Neuron (in vitro differentiated cells): Measurements from ENCODE around the gene CACNA1F.
A peak's percentile ranks its signal among the peaks of the same experiment; 100 is the strongest.

Source experiments
- H2AFZ ChIP-seq: one replicate; pipeline ENCODE4 v1.6.1; 2013; ENCODE audit warnings: low read depth, mild to moderate bottlenecking, inconsistent platforms, low read length, moderate library complexity
- H3K27me3 ChIP-seq: one replicate; pipeline ENCODE4 v1.6.1; 2013; ENCODE audit warnings: low read length; ENCODE audit not compliant: insufficient read depth
- H3K36me3 ChIP-seq: one replicate; pipeline ENCODE4 v1.6.1; 2013; ENCODE audit warnings: low read length; ENCODE audit not compliant: insufficient read depth
- H3K4me1 ChIP-seq: one replicate; pipeline ENCODE4 v1.6.1; 2013; ENCODE audit warnings: low read length; ENCODE audit not compliant: insufficient read depth
- H3K4me3 ChIP-seq: 2 replicates; pipeline ENCODE4 v1.5.1; 2013; ENCODE audit warnings: mild to moderate bottlenecking, low read length, moderate library complexity
- H3K9me3 ChIP-seq: one replicate; pipeline ENCODE4 v1.6.1; 2013; ENCODE audit warnings: low read length

Gene CACNA1F

GRCh38 chrX:49233176-49233575 is at the start of gene CACNA1F:
CACNA1F (minus strand) TSS chrX:49233340; CDS start chrX:49233309, 31 bp downstream.
- H3K4me3 ChIP-seq: no peak within 1 kb of the TSS
- no peaks in the 10 kb centered on the region for H3K9me3 ChIP-seq
- H3K4me1 ChIP-seq: no peaks in the 10 kb centered on the region
- no peaks in the 10 kb centered on the region for H3K27me3 ChIP-seq
- H2AFZ ChIP-seq: no peak within 1 kb of the TSS
- no peaks in the 10 kb centered on the region for H3K36me3 ChIP-seq

DNA sequence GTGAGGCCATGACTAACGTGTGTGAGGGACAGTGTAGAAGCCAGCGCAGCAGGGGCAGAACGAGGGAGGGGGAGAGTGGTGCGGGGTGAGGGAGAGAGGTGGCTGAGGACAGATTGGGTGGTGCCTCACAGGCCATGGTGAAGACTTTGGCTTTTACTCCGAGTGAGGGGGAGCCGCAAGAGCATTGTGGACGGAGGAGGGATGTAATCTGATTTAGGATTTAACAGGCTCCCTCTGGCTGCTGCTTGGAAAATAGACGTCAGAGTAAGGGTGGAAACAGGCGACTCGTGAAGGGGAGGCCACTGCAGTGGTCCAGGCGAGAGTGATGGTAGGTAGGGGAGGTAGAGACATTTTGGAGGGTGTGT is 49.5 kb upstream of the CACNA1F start:
- H3K9me3 ChIP-seq: no peaks in the 10 kb centered on the region
- H3K36me3 ChIP-seq: no peaks in the 10 kb centered on the region
- H2AFZ ChIP-seq: no peak overlapping the region
- no peak overlapping the region for H3K4me3 ChIP-seq
- H3K4me1 ChIP-seq: no peaks in the 10 kb centered on the region
- H3K27me3 ChIP-seq: no peaks in the 10 kb centered on the region

GRCh38 chrX:49278081-49278480 is 44.9 kb upstream of the CACNA1F start:
- H2AFZ ChIP-seq: no peak overlapping the region
- no peaks in the 10 kb centered on the region for H3K4me1 ChIP-seq
- H3K9me3 ChIP-seq: no peaks in the 10 kb centered on the region
- no peak overlapping the region for H3K4me3 ChIP-seq
- H3K27me3 ChIP-seq: no peaks in the 10 kb centered on the region
- H3K36me3 ChIP-seq: no peaks in the 10 kb centered on the region

- H2AFZ ChIP-seq: no peak overlapping the region
Observed at GRCh38 chrX:49277535-49277830, 44.3 kb upstream of the CACNA1F start.

DNA sequence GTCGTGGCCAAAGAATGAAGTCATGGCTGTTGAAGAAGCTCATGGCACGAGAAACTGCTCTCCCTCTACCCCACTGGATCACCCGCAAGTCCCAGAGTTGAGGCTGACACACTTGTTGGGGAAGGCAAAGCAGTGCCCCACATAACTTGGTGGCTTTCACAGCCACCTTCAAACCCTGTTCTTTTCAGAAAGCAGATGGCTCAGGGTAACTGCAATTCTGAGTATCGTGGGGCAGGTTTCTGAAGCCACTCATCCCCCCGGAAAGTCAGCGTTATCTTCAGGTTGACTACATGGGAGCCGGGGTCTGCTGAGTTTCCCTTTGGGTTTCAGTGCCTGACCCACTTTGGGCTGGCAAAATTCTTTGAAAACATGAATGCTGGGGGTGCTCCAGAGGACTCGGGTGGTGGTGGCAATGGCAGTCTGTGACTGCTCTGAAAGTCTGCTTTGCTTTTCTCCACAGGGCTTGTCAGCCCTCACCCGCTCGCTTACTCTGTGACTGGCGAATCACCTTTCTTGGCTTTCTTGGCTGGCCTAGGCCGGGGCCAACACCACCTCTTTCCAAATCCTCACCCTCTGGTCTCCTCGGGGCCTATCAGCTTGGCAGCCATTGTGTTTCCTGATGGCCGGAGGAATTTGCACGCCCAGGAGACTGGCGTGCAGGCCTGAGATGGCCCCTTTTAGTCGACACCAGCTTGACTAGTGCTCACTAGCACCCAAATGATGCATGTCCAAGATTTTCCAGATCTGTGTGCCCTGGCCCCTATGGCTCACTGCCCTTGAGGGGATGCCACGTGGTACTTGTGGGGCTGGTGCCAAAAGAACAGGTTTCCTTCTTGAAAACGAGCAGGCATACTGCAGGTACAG is 43.8 kb upstream of the CACNA1F start:
- Histone ChIP-seq H3K36me3 (no peaks in the 10 kb centered on the region), H3K4me1 (no peaks in the 10 kb centered on the region), H3K4me3 (no peak overlapping the region), H2AFZ (no peak overlapping the region), H3K9me3 (no peaks in the 10 kb centered on the region), H3K27me3 (no peaks in the 10 kb centered on the region)

More at GRCh38 chrX:49277535-49277830, 44.3 kb upstream of the CACNA1F start:
- Histone ChIP-seq H3K4me3 (no peak overlapping the region), H3K27me3 (no peaks in the 10 kb centered on the region), H3K36me3 (no peaks in the 10 kb centered on the region), H3K4me1 (no peaks in the 10 kb centered on the region), H3K9me3 (no peaks in the 10 kb centered on the region)

- Histone ChIP-seq H3K27me3 (no peaks in the 10 kb centered on the region), H3K36me3 (no peaks in the 10 kb centered on the region), H3K4me1 (peaks cover 3% of the 10 kb centered on the region), H3K9me3 (no peaks in the 10 kb centered on the region), H2AFZ (no peak overlapping the region), H3K4me3 (no peak overlapping the region)
Observed at GRCh38 chrX:49276207-49276606, 43.1 kb upstream of the CACNA1F start.

GRCh38 chrX:49273181-49273727 is 40.1 kb upstream of the CACNA1F start:
- Histone ChIP-seq H3K27me3 (no peaks in the 10 kb centered on the region), H3K4me1 (peaks cover 7% of the 10 kb centered on the region), H3K9me3 (no peaks in the 10 kb centered on the region), H3K36me3 (no peaks in the 10 kb centered on the region), H3K4me3 (no peak overlapping the region), H2AFZ (no peak overlapping the region)

GRCh38 chrX:49272421-49272820 is 39.3 kb upstream of the CACNA1F start:
- H3K9me3 ChIP-seq: no peaks in the 10 kb centered on the region
- H3K4me3 ChIP-seq: no peak overlapping the region
- no peaks in the 10 kb centered on the region for H3K36me3 ChIP-seq
- H3K4me1 ChIP-seq: peaks cover 7% of the 10 kb centered on the region
- no peak overlapping the region for H2AFZ ChIP-seq
- no peaks in the 10 kb centered on the region for H3K27me3 ChIP-seq

DNA sequence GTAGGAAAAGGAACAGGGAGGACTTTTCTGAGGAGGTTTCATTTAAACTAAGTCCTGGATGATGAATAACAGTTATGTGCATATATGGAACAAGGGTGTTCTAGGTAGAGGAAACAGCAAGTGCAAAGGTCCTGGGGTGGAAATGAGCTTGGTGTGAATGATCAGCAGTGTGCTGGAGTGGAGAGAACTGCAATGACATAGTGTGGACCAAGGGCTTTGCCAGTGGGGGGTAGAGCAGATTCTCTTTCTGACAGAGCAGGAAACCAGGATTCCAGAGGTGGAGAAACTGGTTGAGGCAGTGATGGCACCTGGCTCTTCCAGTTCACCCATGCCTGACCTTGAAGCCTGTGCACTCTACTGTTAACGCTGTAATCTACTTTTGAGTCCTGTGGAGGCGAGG is 38.2 kb upstream of the CACNA1F start:
- H3K4me1 ChIP-seq: peaks cover 7% of the 10 kb centered on the region
- H2AFZ ChIP-seq: no peak overlapping the region
- H3K9me3 ChIP-seq: no peaks in the 10 kb centered on the region
- no peaks in the 10 kb centered on the region for H3K27me3 ChIP-seq
- H3K4me3 ChIP-seq: no peak overlapping the region
- H3K36me3 ChIP-seq: no peaks in the 10 kb centered on the region

DNA sequence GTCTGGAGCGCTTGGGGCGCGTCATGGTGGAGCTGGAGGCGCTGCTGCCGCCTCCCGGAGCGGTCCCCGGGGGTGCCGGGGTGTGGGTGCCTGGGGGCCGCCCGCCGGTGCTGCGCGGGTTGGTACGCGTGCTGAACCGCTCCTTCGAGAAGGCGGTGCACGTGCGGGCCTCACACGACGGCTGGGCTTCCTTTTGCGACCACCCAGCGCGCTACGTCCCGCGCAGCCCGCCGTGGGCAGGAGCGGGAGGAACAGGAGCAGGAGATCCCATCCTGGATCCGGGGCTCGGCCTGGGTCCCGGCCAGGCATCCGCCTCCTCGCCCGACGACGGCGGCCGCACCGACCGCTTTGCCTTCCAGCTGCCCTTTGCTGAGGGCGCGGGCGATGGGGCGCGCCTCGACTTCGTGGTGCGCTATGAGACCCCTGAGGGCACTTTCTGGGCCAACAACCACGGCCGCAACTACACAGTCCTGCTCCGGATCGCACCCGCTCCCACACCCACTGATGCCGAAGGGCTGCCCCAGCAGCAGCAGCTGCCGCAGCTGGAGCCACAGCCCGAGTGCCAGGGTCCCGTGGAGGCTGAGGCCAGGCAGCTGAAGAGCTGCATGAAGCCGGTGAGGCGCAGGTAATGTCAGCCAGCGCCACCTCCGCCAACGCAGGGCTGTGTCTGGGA is 37.2 kb upstream of the CACNA1F start:
- no peaks in the 10 kb centered on the region for H3K36me3 ChIP-seq
- no peaks in the 10 kb centered on the region for H3K9me3 ChIP-seq
- peak overlapping the region; percentile 65 for H3K4me3 ChIP-seq
- H3K4me1 ChIP-seq: peaks cover 7% of the 10 kb centered on the region
- no peak overlapping the region for H2AFZ ChIP-seq
- no peaks in the 10 kb centered on the region for H3K27me3 ChIP-seq

- H3K4me3 ChIP-seq: peak within 1 kb of the TSS; percentile 65
- peaks cover 7% of the 10 kb centered on the region for H3K4me1 ChIP-seq
- H2AFZ ChIP-seq: no peak within 1 kb of the TSS
- H3K9me3 ChIP-seq: no peaks in the 10 kb centered on the region
- H3K27me3 ChIP-seq: no peaks in the 10 kb centered on the region
- no peaks in the 10 kb centered on the region for H3K36me3 ChIP-seq
Observed at GRCh38 chrX:49269767-49270248, 36.7 kb upstream of the CACNA1F start, which contains the start of gene PPP1R3F. PPP1R3F (plus strand) TSS chrX:49269793; CDS start chrX:49269870, 77 bp downstream.

DNA sequence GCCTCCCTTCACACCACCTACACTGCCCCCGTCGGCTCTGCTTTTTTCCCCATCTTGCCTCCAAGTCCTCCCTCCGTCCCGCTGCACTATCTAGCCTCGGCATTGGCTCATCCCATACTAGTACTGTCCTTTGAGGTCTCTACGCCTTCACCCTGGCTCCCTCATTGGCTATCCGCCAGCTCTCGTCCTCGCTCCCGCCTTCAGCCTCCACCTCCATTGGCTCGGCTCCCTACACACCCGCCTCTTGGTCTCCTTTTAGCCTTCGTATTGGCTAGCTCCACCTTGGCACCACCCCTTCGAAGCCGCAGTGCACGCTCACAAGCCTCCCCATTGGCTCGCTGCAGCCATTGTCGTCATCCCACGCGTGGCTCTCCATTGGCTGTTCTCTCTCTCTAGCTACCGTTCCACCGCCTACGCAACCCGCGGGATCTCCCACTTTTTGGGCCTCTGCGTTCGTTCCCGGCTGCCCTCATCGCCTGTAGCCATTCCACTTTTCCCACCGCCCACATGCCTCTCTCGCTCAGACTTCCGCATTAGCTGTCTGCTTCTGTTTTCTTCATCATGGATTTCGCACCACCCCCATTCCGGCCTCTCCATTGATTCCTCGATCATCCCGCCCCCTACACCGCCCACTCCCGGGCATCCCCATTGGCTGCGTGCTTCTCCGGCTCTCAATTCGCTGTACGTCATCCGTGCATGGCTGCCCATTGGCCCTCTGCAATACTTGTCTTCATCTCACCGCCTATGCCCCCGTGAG is 36.0 kb upstream of the CACNA1F start:
- peak overlapping the region; percentile 65 for H3K4me3 ChIP-seq
- peaks cover 7% of the 10 kb centered on the region for H3K4me1 ChIP-seq
- H3K27me3 ChIP-seq: no peaks in the 10 kb centered on the region
- H3K9me3 ChIP-seq: no peaks in the 10 kb centered on the region
- no peak overlapping the region for H2AFZ ChIP-seq
- no peaks in the 10 kb centered on the region for H3K36me3 ChIP-seq

GRCh38 chrX:49268702-49269009 is 35.5 kb upstream of the CACNA1F start:
- Histone ChIP-seq H3K27me3 (no peaks in the 10 kb centered on the region), H3K9me3 (no peaks in the 10 kb centered on the region), H3K4me1 (peaks cover 7% of the 10 kb centered on the region), H3K4me3 (peak overlapping the region; percentile 53), H2AFZ (no peak overlapping the region), H3K36me3 (no peaks in the 10 kb centered on the region)
